PFSK-1 (cell line): ENCODE measurements around the gene OAS3.
A peak's percentile ranks its signal among the peaks of the same experiment; 100 is the strongest.

Source experiments
- POLR2AphosphoS5 ChIP-seq: IDR thresholded peaks from 2 replicates; pipeline ENCODE4 v1.6.1; 2012; ENCODE audit warnings: low read depth, mild to moderate bottlenecking, control low read depth, low read length, moderate library complexity
- REST ChIP-seq, 2 experiments: IDR thresholded peaks; 2 replicates each; pipeline versions ENCODE4 v1.6.1 to v1.8.0; 2011 to 2012; ENCODE audit warnings: low read depth in 2 of 2, low read length in 2 of 2, control low read depth in 1 of 2, inconsistent platforms in 1 of 2, mild to moderate bottlenecking in 1 of 2, moderate library complexity in 1 of 2; ENCODE audit not compliant: insufficient read depth in 1 of 2
- SIN3A ChIP-seq: IDR thresholded peaks from 2 replicates; pipeline ENCODE4 v1.6.1; 2012; ENCODE audit warnings: mild to moderate bottlenecking, low read length, moderate library complexity, borderline replicate concordance; ENCODE audit not compliant: insufficient read depth
- TAF1 ChIP-seq: IDR thresholded peaks from 2 replicates; pipeline ENCODE4 v1.6.1; 2012; ENCODE audit warnings: low read length, control low read depth, borderline replicate concordance; ENCODE audit not compliant: insufficient read depth

GRCh38 chr12:112937741-112938719, at the start of gene OAS3:
- TF ChIP-seq SIN3A (no peak), POLR2AphosphoS5 (peak; percentile 48; the same call in 1 of the 2 replicates), TAF1 (no peak), REST (IDR thresholded peaks at IDR 0.05; ENCODE audit: insufficient read depth in 1 of 2, low read depth in 2 of 2, low read length in 2 of 2) (peak; percentile 40 to 83; a peak in 3 of 4 replicates)
